IMR-90 (cell line): ENCODE results near the gene MAGI1. TPM values are rescaled to one million over a fixed set of nuclear protein-coding genes. Genes with fewer than 3 reads are reported as not detected.

Experiments used
- ATAC-seq: fragments of 200-7000 bp; cut with Tn5 transposase; 2 replicates; pipeline ENCODE4 v1.9.1; 2020; ENCODE audit warnings: low read depth, mild to moderate bottlenecking, moderate library complexity
- BruUV-seq: library from RNA; stranded (reverse); fragments of 400-500 nt; replicated peaks from 2 replicates; lab custom pipeline; 2021; lab: Mats Ljungman, UMichigan
- CTCF ChIA-PET: fragments of 300-600 bp; formaldehyde crosslinking; extraction: SDS; loops from one replicate; lab custom pipeline; 2021; ENCODE audit warnings: antibody characterized with exemption; lab: Yijun Ruan, JAX
- POLR2A ChIA-PET: fragments of 300-600 bp; sonication (Branson Sonifier 250); formaldehyde crosslinking; loops from one replicate; lab custom pipeline; 2022; ENCODE audit warnings: antibody characterized with exemption; ENCODE audit not compliant: unreplicated experiment; lab: Charles Lee
- DNase-seq: peaks from one replicate; pipeline ENCODE4 v3.0.0; 2013
- H2AFZ ChIP-seq: replicated peaks from 2 replicates; pipeline ENCODE3; 2013; ENCODE audit warnings: low read length, mild to moderate bottlenecking; ENCODE audit not compliant: poor library complexity
- H2AK5ac ChIP-seq: 2 replicates; pipeline ENCODE4 v1.6.1; 2013; ENCODE audit warnings: low read depth, low read length, inconsistent platforms
- H2AK9ac ChIP-seq: replicated peaks from 2 replicates; pipeline ENCODE3; 2013; ENCODE audit warnings: mild to moderate bottlenecking, low read depth, low read length, moderate library complexity; ENCODE audit not compliant: poor library complexity
- H2BK120ac ChIP-seq: 2 replicates; pipeline ENCODE4 v1.6.1; 2013; ENCODE audit warnings: low read depth, low read length, inconsistent platforms
- H2BK15ac ChIP-seq: 3 replicates; pipeline ENCODE4 v1.6.1; 2013; ENCODE audit warnings: low read depth, low read length, inconsistent platforms
- H2BK20ac ChIP-seq: 2 replicates; pipeline ENCODE4 v1.6.1; 2013; ENCODE audit warnings: low read depth, mild to moderate bottlenecking, inconsistent platforms, low read length, moderate library complexity
- H2BK5ac ChIP-seq: 2 replicates; pipeline ENCODE4 v1.6.1; 2013; ENCODE audit warnings: mild to moderate bottlenecking, low read depth, low read length, inconsistent platforms; ENCODE audit not compliant: poor library complexity, severe bottlenecking
- H3K14ac ChIP-seq: replicated peaks from 2 replicates; pipeline ENCODE4 v1.6.1; 2013; ENCODE audit warnings: low read depth, low read length, inconsistent platforms
- H3K18ac ChIP-seq: 2 replicates; pipeline ENCODE4 v1.6.1; 2013; ENCODE audit warnings: low read depth, low read length, control low read depth
- H3K23ac ChIP-seq: 2 replicates; pipeline ENCODE4 v1.6.1; 2013; ENCODE audit warnings: low read depth, low read length, inconsistent platforms
- H3K27ac ChIP-seq: 2 replicates; pipeline ENCODE4 v1.5.1; 2013; ENCODE audit warnings: mild to moderate bottlenecking, control low read depth, low read length; ENCODE audit not compliant: insufficient read depth
- H3K27me3 ChIP-seq: 2 replicates; pipeline ENCODE4 v1.6.1; 2013; ENCODE audit warnings: low read length; ENCODE audit not compliant: control insufficient read depth, insufficient read depth
- H3K36me3 ChIP-seq: 2 replicates; pipeline ENCODE4 v1.6.1; 2013; ENCODE audit warnings: low read length, mixed read lengths; ENCODE audit not compliant: control insufficient read depth, insufficient read depth
- H3K4ac ChIP-seq: 2 replicates; pipeline ENCODE4 v1.6.1; 2013; ENCODE audit warnings: low read depth, low read length, inconsistent platforms
- H3K4me1 ChIP-seq: 2 replicates; pipeline ENCODE4 v1.6.1; 2013; ENCODE audit warnings: low read length, mixed read lengths; ENCODE audit not compliant: control insufficient read depth, insufficient read depth
- H3K4me2 ChIP-seq: 2 replicates; pipeline ENCODE4 v1.6.1; 2013; ENCODE audit warnings: low read depth, mild to moderate bottlenecking, control low read depth, low read length, moderate library complexity
- H3K4me3 ChIP-seq: 2 replicates; pipeline ENCODE4 v1.5.1; 2013; ENCODE audit warnings: low read depth, mild to moderate bottlenecking, control low read depth, low read length, moderate library complexity; ENCODE audit not compliant: insufficient read depth
- H3K56ac ChIP-seq: 2 replicates; pipeline ENCODE4 v1.6.1; 2013; ENCODE audit warnings: low read length, inconsistent platforms; ENCODE audit not compliant: insufficient read depth; ENCODE audit errors: extremely low read depth
- H3K79me1 ChIP-seq, 2 experiments: 2 replicates each; pipeline ENCODE4 v1.6.1; 2013; ENCODE audit warnings: low read length in 2 of 2, inconsistent platforms in 1 of 2, low read depth in 1 of 2
- H3K9ac ChIP-seq: 2 replicates; pipeline ENCODE4 v1.6.1; 2013; ENCODE audit warnings: low read depth, low read length, control low read depth
- H3K9me1 ChIP-seq: 2 replicates; pipeline ENCODE4 v1.6.1; 2013; ENCODE audit warnings: low read length, inconsistent platforms; ENCODE audit not compliant: insufficient read depth
- H3K9me3 ChIP-seq: 2 replicates; pipeline ENCODE4 v1.6.1; 2013; ENCODE audit warnings: low read length; ENCODE audit not compliant: control insufficient read depth, insufficient read depth
- H4K20me1 ChIP-seq: 2 replicates; pipeline ENCODE4 v1.6.1; 2013; ENCODE audit warnings: low read length, inconsistent platforms; ENCODE audit not compliant: insufficient read depth
- H4K5ac ChIP-seq: 2 replicates; pipeline ENCODE4 v1.6.1; 2013; ENCODE audit warnings: mild to moderate bottlenecking, low read depth, low read length, control low read depth
- H4K8ac ChIP-seq, 2 experiments: 2 replicates each; pipeline ENCODE4 v1.6.1; 2013; ENCODE audit warnings: low read depth in 2 of 2, low read length in 2 of 2, control low read depth in 1 of 2, inconsistent platforms in 1 of 2
- H4K91ac ChIP-seq: 2 replicates; pipeline ENCODE4 v1.6.1; 2013; ENCODE audit warnings: low read depth, low read length, inconsistent platforms; ENCODE audit not compliant: insufficient read depth
- CEBPB ChIP-seq: IDR thresholded peaks from 2 replicates; pipeline ENCODE4 v1.6.1; 2012; ENCODE audit warnings: low read depth, low read length, improper control_type of control experiment
- MXI1 ChIP-seq: IDR thresholded peaks from 2 replicates; pipeline ENCODE4 v1.6.1; 2012; ENCODE audit warnings: low read depth, mild to moderate bottlenecking, low read length, moderate library complexity, borderline replicate concordance
- NFE2L2 ChIP-seq: fragments of 150-350 bp; IDR thresholded peaks from 2 replicates; pipeline ENCODE4 v1.6.1; 2016; ENCODE audit warnings: low read depth, mild to moderate bottlenecking, low read length
- WGBS, 2 experiments: methylation state at CpG; one replicate each; pipeline versions ENCODE4 v1.1.5 to v1.1.7; 2013; ENCODE audit warnings: missing lambda C conversion rate in 2 of 2; ENCODE audit not compliant: insufficient read length in 1 of 2; ENCODE audit errors: extremely low coverage in 2 of 2; 5-methylcytosine and 5-hydroxymethylcytosine counted together
- dilution Hi-C: fragments of 300-500 bp; cut with HindIII; formaldehyde crosslinking; loops from one replicate; pipeline ENCODE4 v1.14.3; 2018; ENCODE audit warnings: low sequenced_read_pairs; ENCODE audit not compliant: unreplicated experiment
- in situ Hi-C: fragments of 300-500 bp; cut with MboI; formaldehyde crosslinking; loops from 3 replicates; pipeline ENCODE4 v1.14.3; 2019; ENCODE audit warnings: low sequenced_read_pairs, inconsistent platforms, mixed read lengths
- intact Hi-C: fragments of 100-400 bp; cut with micrococcal nuclease; formaldehyde crosslinking; loops from 2 replicates; pipeline ENCODE4 v1.10.0; 2022
- polyA plus RNA-seq, 3 experiments: library from polyadenylated mRNA; depleted of rRNA; stranded (reverse); fragments of >200 nt; gene quantifications; 2 replicates each; pipeline ENCODE4 v1.2.3, GENCODE V29; 2012; ENCODE audit warnings: low replicate concordance in 1 of 3
- total RNA-seq: library from RNA; depleted of rRNA; stranded (reverse); fragments of >200 nt; gene quantifications from 2 replicates; pipeline ENCODE4 v1.2.3, GENCODE V29; 2012
- TF ChIP-seq, protein P1 (sequence below): fragments of 150-350 bp; IDR thresholded peaks from 2 replicates; pipeline ENCODE4 v1.6.1; 2017; ENCODE audit warnings: mild to moderate bottlenecking, antibody characterized with exemption, low read length, low read depth

The MAGI1 gene
- total and polyA plus RNA-seq, 2 of the 4 experiments (the other 2 are of a cell fraction), result 14.5 to 24.2 TPM

DNA sequence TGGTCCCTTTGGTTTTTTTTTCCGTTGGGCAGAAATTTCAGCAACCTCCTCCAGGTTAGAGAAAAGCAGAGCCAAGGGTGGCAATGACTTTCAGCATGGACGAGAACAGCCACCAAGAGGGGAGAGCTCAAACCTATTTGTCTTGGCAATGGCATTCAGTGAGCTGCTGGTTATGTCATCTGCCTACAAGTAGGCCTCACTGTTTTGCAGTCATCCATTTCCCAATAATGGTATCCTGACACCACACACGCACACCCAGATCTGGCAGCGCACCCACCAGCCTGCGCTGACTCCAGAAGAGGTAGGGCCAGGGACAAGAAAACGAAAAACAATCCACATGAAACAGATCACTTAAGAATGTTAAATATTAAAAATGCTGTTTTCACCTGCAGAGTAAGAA, 92.3 kb downstream of the MAGI1 start:
- H4K91ac ChIP-seq, result no peak overlapping the region
- no peaks in the 10 kb centered on the region for H3K27me3 ChIP-seq
- BruUV-seq, result no TSS peak
- no peak overlapping the region for H3K27ac ChIP-seq
- no peak overlapping the region for H2BK20ac ChIP-seq
- H3K14ac ChIP-seq, result 0 out of 2 replicates have a peak overlapping the region, but pooled peaks have one; percentile 10
- POLR2A ChIA-PET, result no interaction called here
- 60% methylated on average over 1 of the region's 6 CpGs; no CpG with 5 or more reads in 1 of the 2 experiments for WGBS, 2 experiments
- H2BK15ac ChIP-seq, result no peak overlapping the region
- no peak for TF ChIP-seq MXI1
- no peak for TF ChIP-seq CEBPB
- TF ChIP-seq, protein P1, sequence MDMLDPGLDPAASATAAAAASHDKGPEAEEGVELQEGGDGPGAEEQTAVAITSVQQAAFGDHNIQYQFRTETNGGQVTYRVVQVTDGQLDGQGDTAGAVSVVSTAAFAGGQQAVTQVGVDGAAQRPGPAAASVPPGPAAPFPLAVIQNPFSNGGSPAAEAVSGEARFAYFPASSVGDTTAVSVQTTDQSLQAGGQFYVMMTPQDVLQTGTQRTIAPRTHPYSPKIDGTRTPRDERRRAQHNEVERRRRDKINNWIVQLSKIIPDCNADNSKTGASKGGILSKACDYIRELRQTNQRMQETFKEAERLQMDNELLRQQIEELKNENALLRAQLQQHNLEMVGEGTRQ, result no peak
- no peak for TF ChIP-seq NFE2L2
- peak overlapping the region; percentile 29 for H2AK9ac ChIP-seq
- H3K23ac ChIP-seq, result no peak overlapping the region
- H3K4me1 ChIP-seq, result peaks cover 3% of the 10 kb centered on the region; the same call in 1 of the 2 replicates
- H4K20me1 ChIP-seq, result no peaks in the 10 kb centered on the region
- H3K4ac ChIP-seq, result no peak overlapping the region
- no peaks in the 10 kb centered on the region for H3K36me3 ChIP-seq
- H2AFZ ChIP-seq, result peak overlapping the region; percentile 3
- no peaks in the 10 kb centered on the region for H3K9me3 ChIP-seq
- peaks cover 25 to 60% of the 10 kb centered on the region in 2 experiments for H3K79me1 ChIP-seq
- peak; percentile 37 for DNase-seq
- H3K56ac ChIP-seq, result no peak overlapping the region
- CTCF ChIA-PET, result interaction anchor here (0.9 kb wide), 1 partner anchor 392 kb away, joined by 4 read pairs; no protein-coding TSS in a partner anchor
- intact Hi-C loops, result no loop called here
- no peak overlapping the region for H3K18ac ChIP-seq
- in situ Hi-C loops, result no loop called here
- no peak for ATAC-seq
- H3K9ac ChIP-seq, result no peak overlapping the region
- no peak overlapping the region for H3K4me3 ChIP-seq
- no peak overlapping the region for H2BK5ac ChIP-seq
- H2BK120ac ChIP-seq, result no peak overlapping the region; the same call in 1 of the 2 replicates
- H3K9me1 ChIP-seq, result no peaks in the 10 kb centered on the region; the same call in 1 of the 2 replicates
- no peak overlapping the region for H4K8ac ChIP-seq
- H2AK5ac ChIP-seq, result peak overlapping the region; percentile 37; the same call in 1 of the 2 replicates
- H3K4me2 ChIP-seq, result no peak overlapping the region
- no peak overlapping the region for H4K5ac ChIP-seq
- dilution Hi-C loops, result no loop called here
